OCI-LY1 (cell line): Measurements from ENCODE around the gene ARMH3.

Experiments
- H2AFZ ChIP-seq: fragments of 200-600 bp; sonication (generic), shearing (Covaris generic); 2 replicates; pipeline ENCODE4 v1.6.0; 2014; ENCODE audit warnings: antibody characterized with exemption, mild to moderate bottlenecking, low read length
- H3F3A ChIP-seq: fragments of 200-600 bp; sonication (generic), shearing (Covaris generic); 2 replicates; pipeline ENCODE4 v1.6.0; 2014; ENCODE audit warnings: mild to moderate bottlenecking, antibody characterized with exemption, low read length, moderate library complexity; ENCODE audit not compliant: insufficient read depth
- H3K27ac ChIP-seq: fragments of 200-600 bp; sonication (generic); 2 replicates; pipeline ENCODE4 v1.5.1; 2014; ENCODE audit warnings: low read length, mixed run types, mild to moderate bottlenecking, low read depth; ENCODE audit not compliant: poor library complexity, severe bottlenecking
- H3K27me3 ChIP-seq: fragments of 200-600 bp; sonication (generic); 2 replicates; pipeline ENCODE4 v1.6.0; 2014; ENCODE audit warnings: antibody characterized with exemption, mild to moderate bottlenecking, low read length, moderate library complexity; ENCODE audit not compliant: insufficient read depth
- H3K36me3 ChIP-seq: fragments of 200-600 bp; sonication (generic); 2 replicates; pipeline ENCODE4 v1.6.1; 2014; ENCODE audit warnings: mild to moderate bottlenecking, antibody characterized with exemption, low read length, moderate library complexity, mixed read lengths; ENCODE audit not compliant: insufficient read depth
- H3K4me1 ChIP-seq: fragments of 200-600 bp; sonication (generic); 2 replicates; pipeline ENCODE4 v1.5.1; 2014; ENCODE audit warnings: mild to moderate bottlenecking, low read length, moderate library complexity; ENCODE audit not compliant: insufficient read depth, severe bottlenecking
- H3K4me2 ChIP-seq: fragments of 200-600 bp; sonication (generic), shearing (Covaris generic); 2 replicates; pipeline ENCODE4 v1.6.1; 2014; ENCODE audit warnings: low read length
- H3K4me3 ChIP-seq: fragments of 200-600 bp; sonication (generic); 2 replicates; pipeline ENCODE4 v1.5.1; 2014; ENCODE audit warnings: low read length, low read depth, mild to moderate bottlenecking, mixed read lengths; ENCODE audit not compliant: poor library complexity, severe bottlenecking
- H3K79me2 ChIP-seq: fragments of 200-600 bp; shearing (Covaris generic); 2 replicates; pipeline ENCODE4 v1.6.1; 2016; ENCODE audit warnings: mixed run types, low read length, mixed read lengths; ENCODE audit not compliant: insufficient read depth
- H3K9ac ChIP-seq: fragments of 200-600 bp; sonication (generic), shearing (Covaris generic); 2 replicates; pipeline ENCODE4 v1.6.1; 2014; ENCODE audit warnings: mild to moderate bottlenecking, low read length, mixed read lengths
- H3K9me2 ChIP-seq: fragments of 200-600 bp; sonication (generic), shearing (Covaris generic); 2 replicates; pipeline ENCODE4 v1.6.1; 2014; ENCODE audit warnings: low read depth, mild to moderate bottlenecking, low read length, mixed read lengths
- H3K9me3 ChIP-seq: fragments of 200-600 bp; shearing (Covaris generic); 2 replicates; pipeline ENCODE4 v1.6.1; 2014; ENCODE audit warnings: low read length, mixed read lengths
- H4K20me1 ChIP-seq: fragments of 200-600 bp; sonication (generic), shearing (Covaris generic); 2 replicates; pipeline ENCODE4 v1.6.0; 2016; ENCODE audit warnings: mild to moderate bottlenecking, low read length; ENCODE audit not compliant: insufficient read depth
- CTCF ChIP-seq: fragments of 200-600 bp; sonication (generic), shearing (Covaris generic); IDR thresholded peaks from 2 replicates; pipeline ENCODE4 v1.5.1; 2017; ENCODE audit warnings: mild to moderate bottlenecking, antibody characterized with exemption, low read length, moderate library complexity, mixed read lengths
- EZH2 ChIP-seq: fragments of 200-600 bp; sonication (generic), shearing (Covaris generic); IDR thresholded peaks from 2 replicates; pipeline ENCODE4 v1.8.0; 2017; ENCODE audit warnings: borderline replicate concordance, mixed run types, mild to moderate bottlenecking, antibody characterized with exemption, low read length, moderate library complexity, mixed read lengths

ARMH3 gene

GRCh38 chr10:101880232-101880573 is 175.8 kb downstream of the ARMH3 start:
- H3K9me2 ChIP-seq: no peaks in the 10 kb centered on the region
- H3F3A ChIP-seq: no peaks in the 10 kb centered on the region
- no peaks in the 10 kb centered on the region for H3K27me3 ChIP-seq
- no peak overlapping the region for H3K4me2 ChIP-seq
- H3K9me3 ChIP-seq: no peaks in the 10 kb centered on the region
- no peak overlapping the region for H2AFZ ChIP-seq
- no peaks in the 10 kb centered on the region for H3K79me2 ChIP-seq
- no peak for TF ChIP-seq CTCF
- no peak for TF ChIP-seq EZH2
- H3K27ac ChIP-seq: no peak overlapping the region
- no peaks in the 10 kb centered on the region for H3K4me1 ChIP-seq
- no peaks in the 10 kb centered on the region for H3K36me3 ChIP-seq
- no peak overlapping the region for H3K9ac ChIP-seq
- no peaks in the 10 kb centered on the region for H4K20me1 ChIP-seq
- H3K4me3 ChIP-seq: no peak overlapping the region

- H3K36me3 ChIP-seq: no peaks in the 10 kb centered on the region
- no peaks in the 10 kb centered on the region for H3F3A ChIP-seq
- H3K79me2 ChIP-seq: no peaks in the 10 kb centered on the region
- H3K4me3 ChIP-seq: no peak overlapping the region
- no peaks in the 10 kb centered on the region for H3K4me1 ChIP-seq
- no peaks in the 10 kb centered on the region for H4K20me1 ChIP-seq
- H3K9me3 ChIP-seq: no peaks in the 10 kb centered on the region
- H2AFZ ChIP-seq: no peak overlapping the region
- no peaks in the 10 kb centered on the region for H3K27me3 ChIP-seq
- no peak for TF ChIP-seq EZH2
- TF ChIP-seq CTCF: no peak
- no peak overlapping the region for H3K9ac ChIP-seq
- no peaks in the 10 kb centered on the region for H3K9me2 ChIP-seq
- no peak overlapping the region for H3K4me2 ChIP-seq
- no peak overlapping the region for H3K27ac ChIP-seq
Observed at GRCh38 chr10:101879456-101880231, 176.3 kb downstream of the ARMH3 start.

GRCh38 chr10:101878869-101879268 is 177.1 kb downstream of the ARMH3 start:
- Histone ChIP-seq H3K9me3 (no peaks in the 10 kb centered on the region), H3K79me2 (no peaks in the 10 kb centered on the region), H3K4me2 (no peak overlapping the region), H4K20me1 (no peaks in the 10 kb centered on the region), H3K4me1 (no peaks in the 10 kb centered on the region), H3K27ac (no peak overlapping the region), H3K36me3 (no peaks in the 10 kb centered on the region), H3K27me3 (no peaks in the 10 kb centered on the region), H3K9ac (no peak overlapping the region), H3K9me2 (no peaks in the 10 kb centered on the region), H3F3A (no peaks in the 10 kb centered on the region), H2AFZ (no peak overlapping the region), H3K4me3 (no peak overlapping the region)
- TF ChIP-seq CTCF: no peak
- TF ChIP-seq EZH2: no peak
